Neural progenitor cell (in vitro differentiated cells): ENCODE results near the gene SERPINE1.

Source experiments
- CTCF ChIP-seq: fragments of 200-600 bp; sonication (generic); IDR thresholded peaks from 2 replicates; pipeline ENCODE4 v1.5.1; 2017; ENCODE audit warnings: antibody characterized with exemption, mild to moderate bottlenecking
- EZH2 ChIP-seq: fragments of 200-600 bp; sonication (generic); IDR thresholded peaks from 2 replicates; pipeline ENCODE4 v1.6.1; 2017; ENCODE audit warnings: antibody characterized with exemption, mild to moderate bottlenecking, moderate library complexity

- TF ChIP-seq CTCF, result no peak
- no peak for TF ChIP-seq EZH2
These were observed 2.4 kb upstream of the SERPINE1 start for GRCh38 chr7:101124376-101125056.
